ENCODE measurements around the gene RBL2. TPM values are rescaled to one million over a fixed set of nuclear protein-coding genes. Genes with fewer than 3 reads are reported as not detected.

RBL2 gene
- total and polyA plus RNA-seq, 2 of the 8 experiments (the other 6 are each of a cell fraction or from before 2014, with no cell fraction given), result 13.9 to 22.1 TPM

GRCh38 chr16:53530046-53530445 is 95.8 kb downstream of the RBL2 start (continued):
- TF ChIP-seq USF2 (IDR thresholded peaks at IDR 0.05; ENCODE audit: low read length), result no peak
